Neuronal stem cell (in vitro differentiated cells): ENCODE data around the gene FAM180A.

Experiments
- DNase-seq: peaks from one replicate; pipeline ENCODE4 v3.0.0-alpha.2; 2013; ENCODE audit warnings: low spot score
- H2AFZ ChIP-seq: one replicate; pipeline ENCODE4 v1.6.1; 2013; ENCODE audit warnings: mild to moderate bottlenecking, low read length, inconsistent platforms
- H2AK5ac ChIP-seq: 2 replicates; pipeline ENCODE4 v1.6.1; 2013; ENCODE audit warnings: low read depth, mild to moderate bottlenecking, inconsistent platforms, low read length, moderate library complexity, mixed read lengths
- H2BK120ac ChIP-seq: 2 replicates; pipeline ENCODE4 v1.6.1; 2013; ENCODE audit warnings: low read depth, mild to moderate bottlenecking, inconsistent platforms, low read length, moderate library complexity, mixed read lengths
- H2BK12ac ChIP-seq: one replicate; pipeline ENCODE4 v1.6.1; 2013; ENCODE audit warnings: low read length, inconsistent platforms
- H2BK15ac ChIP-seq: 2 replicates; pipeline ENCODE4 v1.6.1; 2013; ENCODE audit warnings: mild to moderate bottlenecking, low read length, inconsistent platforms, mixed read lengths
- H2BK5ac ChIP-seq: one replicate; pipeline ENCODE4 v1.6.1; 2013; ENCODE audit warnings: inconsistent platforms, mild to moderate bottlenecking, low read length, moderate library complexity
- H3K14ac ChIP-seq: one replicate; pipeline ENCODE4 v1.6.1; 2013; ENCODE audit warnings: low read length, inconsistent platforms
- H3K18ac ChIP-seq: 2 replicates; pipeline ENCODE4 v1.6.1; 2013; ENCODE audit warnings: low read length, inconsistent platforms
- H3K23ac ChIP-seq: 2 replicates; pipeline ENCODE4 v1.6.1; 2013; ENCODE audit warnings: low read depth, mild to moderate bottlenecking, mixed read lengths, low read length, inconsistent platforms; ENCODE audit not compliant: poor library complexity
- H3K27ac ChIP-seq: replicated peaks from 3 replicates; pipeline ENCODE4 v1.5.1; 2013; ENCODE audit warnings: low read length, inconsistent platforms
- H3K27me3 ChIP-seq, 3 experiments: 2 replicates each; pipeline ENCODE4 v1.6.1; 2013; ENCODE audit warnings: low read length in 3 of 3, mild to moderate bottlenecking in 2 of 3, inconsistent platforms in 1 of 3, low read depth in 1 of 3, mixed read lengths in 1 of 3, moderate library complexity in 1 of 3; ENCODE audit not compliant: control insufficient read depth in 3 of 3, insufficient read depth in 3 of 3
- H3K36me3 ChIP-seq, 2 donors: replicated peaks in 1 of 2; 2 replicates each; pipeline ENCODE4 v1.6.1; 2013; ENCODE audit warnings: low read length in 2 of 2; ENCODE audit not compliant: control insufficient read depth in 2 of 2, insufficient read depth in 2 of 2
- H3K4ac ChIP-seq: 2 replicates; pipeline ENCODE4 v1.6.1; 2013; ENCODE audit warnings: inconsistent platforms, mild to moderate bottlenecking, low read length, moderate library complexity
- H3K4me1 ChIP-seq, 2 donors: 1 replicate in 1 of 2; 2 replicates in 1 of 2; pipeline ENCODE4 v1.6.1; 2013; ENCODE audit warnings: low read length in 2 of 2, low read depth in 1 of 2; ENCODE audit not compliant: control insufficient read depth in 2 of 2, insufficient read depth in 1 of 2
- H3K4me2 ChIP-seq: one replicate; pipeline ENCODE4 v1.6.1; 2013; ENCODE audit warnings: mild to moderate bottlenecking, low read length, inconsistent platforms; ENCODE audit not compliant: insufficient read depth, poor library complexity, severe bottlenecking
- H3K4me3 ChIP-seq, 2 donors: 2 replicates each; pipeline ENCODE4 v1.5.1; 2013; ENCODE audit warnings: low read length in 2 of 2, mild to moderate bottlenecking in 2 of 2, inconsistent platforms in 1 of 2, moderate library complexity in 1 of 2
- H3K79me1 ChIP-seq: one replicate; pipeline ENCODE4 v1.6.1; 2013; ENCODE audit warnings: low read depth, mild to moderate bottlenecking, inconsistent platforms, low read length, moderate library complexity
- H3K9ac ChIP-seq: one replicate; pipeline ENCODE4 v1.6.1; 2013; ENCODE audit warnings: mild to moderate bottlenecking, low read depth, low read length, inconsistent platforms; ENCODE audit not compliant: poor library complexity
- H3K9me3 ChIP-seq, 2 donors: replicated peaks in 1 of 2; 2 replicates each; pipeline versions ENCODE3 to v1.6.1; 2013; ENCODE audit warnings: low read length in 2 of 2, mild to moderate bottlenecking in 2 of 2, inconsistent platforms in 1 of 2, low read depth in 1 of 2, mixed read lengths in 1 of 2, moderate library complexity in 1 of 2; ENCODE audit not compliant: control insufficient read depth in 2 of 2, insufficient read depth in 1 of 2
- H4K8ac ChIP-seq: one replicate; pipeline ENCODE4 v1.6.1; 2013; ENCODE audit warnings: low read depth, mild to moderate bottlenecking, inconsistent platforms, low read length, moderate library complexity
- H4K91ac ChIP-seq: one replicate; pipeline ENCODE4 v1.6.1; 2013; ENCODE audit warnings: low read length, low read depth, mild to moderate bottlenecking, inconsistent platforms; ENCODE audit not compliant: poor library complexity
- WGBS, 2 donors: extraction: QIAGEN DNeasy Blood & Tissue Kit; methylation state at CpG; one replicate each; pipeline ENCODE4 v1.1.7; 2013; ENCODE audit warnings: missing lambda C conversion rate in 2 of 2, mixed read lengths in 1 of 2; ENCODE audit not compliant: insufficient read length in 2 of 2, insufficient replicate concordance in 1 of 2; ENCODE audit errors: extremely low coverage in 2 of 2; 5-methylcytosine and 5-hydroxymethylcytosine counted together

FAM180A gene

DNA sequence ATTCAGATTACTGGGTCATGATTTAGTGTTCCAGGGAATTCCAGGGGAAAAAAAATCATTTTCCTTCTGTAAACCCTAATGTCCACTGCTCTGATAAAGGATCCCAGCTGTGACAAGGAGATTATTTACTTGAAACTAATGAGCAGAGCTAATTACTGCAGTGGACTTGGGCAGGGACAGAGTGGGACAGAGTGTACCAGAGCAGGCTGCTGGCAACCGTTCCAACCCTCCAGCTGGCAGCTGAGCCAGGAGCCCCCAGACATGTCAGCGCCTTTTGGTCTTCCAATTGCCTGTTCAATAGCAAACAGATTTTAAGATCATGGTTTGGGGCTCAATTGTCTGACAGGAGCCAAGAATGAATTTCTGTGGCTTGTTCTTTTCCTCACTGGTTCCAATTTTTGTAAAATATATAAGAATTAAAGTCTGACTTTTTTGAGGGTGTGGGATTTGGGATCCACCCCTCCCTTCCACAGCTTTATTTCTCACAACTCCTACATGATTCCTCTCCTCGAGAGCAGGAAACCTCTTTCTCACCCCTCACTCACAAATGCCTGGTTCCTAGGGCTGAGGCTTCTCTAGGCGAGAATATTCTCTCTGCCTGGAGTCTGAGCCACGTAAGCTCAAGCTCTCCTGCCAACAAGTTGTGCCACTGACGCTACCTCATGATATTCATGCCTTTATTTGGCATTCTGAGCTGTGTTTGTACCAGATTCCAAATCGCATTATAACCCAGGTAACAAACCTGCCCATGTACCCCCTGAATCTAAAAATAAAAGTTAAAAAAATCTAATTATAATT is 20.6 kb upstream of the FAM180A start:
- Histone ChIP-seq H3K79me1 (no peaks in the 10 kb centered on the region), H2AFZ (no peak overlapping the region), H3K14ac (no peak overlapping the region), H3K4me1 (peaks cover 2 to 8% of the 10 kb centered on the region in 2 donors), H4K8ac (no peak overlapping the region), H3K9me3 (no peaks in the 10 kb centered on the region), H4K91ac (no peak overlapping the region), H3K27me3 (peaks cover 0 to 2% (median 0%) of the 10 kb centered on the region in 3 experiments), H2BK12ac (no peak overlapping the region), H3K27ac (no peak overlapping the region), H3K4me3 (no peak overlapping the region), H3K23ac (no peak overlapping the region), H3K36me3 (no peaks in the 10 kb centered on the region), H2BK15ac (no peak overlapping the region), H3K4ac (no peak overlapping the region), H2BK120ac (no peak overlapping the region), H2AK5ac (no peak overlapping the region), H3K18ac (no peak overlapping the region), H3K4me2 (no peak overlapping the region), H2BK5ac (no peak overlapping the region), H3K9ac (no peak overlapping the region)
- WGBS, 2 donors = no CpG with 5 or more reads among the region's 7 CpGs
- DNase-seq = no peak

DNA sequence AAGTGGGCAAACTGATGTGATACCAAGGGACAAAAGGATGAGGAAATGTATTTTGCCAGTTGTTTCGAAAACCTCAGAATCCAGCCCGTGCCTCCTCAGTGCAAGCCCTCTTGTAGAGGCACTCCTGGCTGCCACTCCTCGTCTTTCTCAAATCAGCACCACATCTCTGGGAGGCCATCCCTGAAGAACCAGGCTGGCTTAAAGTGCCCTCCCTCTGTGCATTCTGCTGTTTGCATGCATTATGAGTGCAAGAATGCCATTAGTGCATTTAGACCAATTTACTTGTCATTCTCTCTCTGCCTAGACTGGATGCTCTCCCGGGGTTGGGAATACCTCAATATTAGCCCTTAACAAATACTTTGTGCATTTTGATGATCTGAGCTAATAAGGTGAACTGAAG is 19.9 kb upstream of the FAM180A start:
- no peak overlapping the region for H3K27ac ChIP-seq
- H4K91ac ChIP-seq = no peak overlapping the region
- H2AK5ac ChIP-seq = no peak overlapping the region
- H2AFZ ChIP-seq = no peak overlapping the region
- H3K18ac ChIP-seq = no peak overlapping the region
- H3K4me1 ChIP-seq = peaks cover 1 to 5% of the 10 kb centered on the region in 2 donors
- H3K23ac ChIP-seq = no peak overlapping the region
- no peak overlapping the region for H2BK5ac ChIP-seq
- H3K4me3 ChIP-seq = no peak overlapping the region
- no CpG with 5 or more reads among the region's 4 CpGs for WGBS, 2 donors
- H4K8ac ChIP-seq = no peak overlapping the region
- no peak overlapping the region for H3K9ac ChIP-seq
- no peak overlapping the region for H2BK15ac ChIP-seq
- H3K79me1 ChIP-seq = no peaks in the 10 kb centered on the region
- H3K27me3 ChIP-seq = peaks cover 0 to 2% (median 0%) of the 10 kb centered on the region in 3 experiments
- no peak overlapping the region for H3K4me2 ChIP-seq
- H3K9me3 ChIP-seq = no peaks in the 10 kb centered on the region
- H3K14ac ChIP-seq = no peak overlapping the region
- no peak overlapping the region for H2BK12ac ChIP-seq
- no peak for DNase-seq
- no peaks in the 10 kb centered on the region for H3K36me3 ChIP-seq
- H2BK120ac ChIP-seq = no peak overlapping the region
- no peak overlapping the region for H3K4ac ChIP-seq

DNA sequence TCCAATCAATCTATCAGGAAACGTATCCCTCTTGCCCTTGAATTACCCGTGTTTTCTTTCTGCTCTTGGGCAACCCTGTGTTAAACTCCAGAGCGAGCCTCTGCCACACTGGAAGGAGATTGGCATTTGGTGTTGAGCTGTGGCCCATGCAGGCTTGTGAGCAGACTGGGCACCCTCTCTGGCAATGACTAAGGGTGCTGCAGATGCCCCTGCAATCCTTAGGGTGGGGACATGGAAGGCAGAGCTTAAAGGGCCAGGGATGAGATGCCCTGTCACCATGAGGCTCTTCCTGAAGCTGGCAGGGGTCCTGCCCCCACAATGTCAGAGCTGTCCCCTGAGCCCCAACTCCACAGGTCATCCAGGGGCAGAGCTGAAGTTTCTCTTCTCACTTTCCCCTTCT is 19.5 kb upstream of the FAM180A start:
- no CpG with 5 or more reads among the region's 3 CpGs for WGBS, 2 donors

DNA sequence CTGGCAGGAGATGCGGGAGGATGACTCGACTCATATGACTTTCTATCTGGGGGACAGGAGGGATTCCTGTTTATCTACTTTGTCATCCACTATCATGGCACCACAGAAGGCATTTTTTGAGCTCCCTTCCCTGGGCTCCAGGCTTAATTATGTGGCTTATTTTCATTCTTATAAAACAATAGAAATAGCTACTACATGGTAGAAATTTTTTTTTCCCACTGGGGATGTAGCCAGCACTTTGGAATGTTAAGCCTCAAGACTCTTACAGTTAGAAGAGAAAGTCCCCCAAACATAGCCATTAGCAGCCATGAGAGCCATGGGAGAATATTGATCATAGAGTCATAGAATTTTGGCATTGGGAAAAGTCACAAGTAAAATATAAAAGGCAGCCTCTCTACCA is 14.6 kb upstream of the FAM180A start:
- H3K4me2 ChIP-seq = no peak overlapping the region
- no peak overlapping the region for H3K4me3 ChIP-seq
- WGBS, 2 donors = no CpG with 5 or more reads among the region's 2 CpGs
- peaks cover 0 to 8% (median 0%) of the 10 kb centered on the region in 3 experiments for H3K27me3 ChIP-seq
- H2BK15ac ChIP-seq = no peak overlapping the region
- H3K18ac ChIP-seq = no peak overlapping the region
- no peak overlapping the region for H4K8ac ChIP-seq
- H2AK5ac ChIP-seq = no peak overlapping the region
- H2BK5ac ChIP-seq = no peak overlapping the region
- H3K4ac ChIP-seq = no peak overlapping the region
- H2AFZ ChIP-seq = no peak overlapping the region
- no peaks in the 10 kb centered on the region for H3K9me3 ChIP-seq
- H3K14ac ChIP-seq = no peak overlapping the region
- no peaks in the 10 kb centered on the region for H3K79me1 ChIP-seq
- DNase-seq = no peak
- H3K27ac ChIP-seq = no peak overlapping the region
- no peak overlapping the region for H2BK12ac ChIP-seq
- no peaks in the 10 kb centered on the region for H3K36me3 ChIP-seq
- H3K23ac ChIP-seq = no peak overlapping the region
- no peak overlapping the region for H3K9ac ChIP-seq
- H3K4me1 ChIP-seq = peaks cover 0 to 9% of the 10 kb centered on the region in 2 donors
- H2BK120ac ChIP-seq = no peak overlapping the region
- no peak overlapping the region for H4K91ac ChIP-seq

More for the DNA sequence above, 19.5 kb upstream of the FAM180A start:
- Histone ChIP-seq H4K91ac (no peak overlapping the region), H2BK15ac (no peak overlapping the region), H3K23ac (no peak overlapping the region), H3K18ac (no peak overlapping the region), H3K27me3 (peaks cover 0 to 2% (median 0%) of the 10 kb centered on the region in 3 experiments), H4K8ac (no peak overlapping the region), H2BK12ac (no peak overlapping the region), H3K4ac (no peak overlapping the region), H3K9ac (no peak overlapping the region), H2AK5ac (no peak overlapping the region), H2BK120ac (no peak overlapping the region), H3K4me3 (no peak overlapping the region), H2AFZ (no peak overlapping the region), H3K36me3 (no peaks in the 10 kb centered on the region), H3K14ac (peak overlapping the region; percentile 23), H2BK5ac (no peak overlapping the region), H3K4me2 (no peak overlapping the region), H3K27ac (no peak overlapping the region), H3K9me3 (no peaks in the 10 kb centered on the region), H3K4me1 (peaks cover 0 to 3% of the 10 kb centered on the region in 2 donors), H3K79me1 (no peaks in the 10 kb centered on the region)
- DNase-seq = no peak
